DOHH2 (cell line): ENCODE data around the gene TBCD.

Experiments used
- CTCF ChIP-seq: fragments of 200-600 bp; sonication (generic); IDR thresholded peaks from one replicate; pipeline ENCODE4 v1.5.1; 2014; ENCODE audit warnings: antibody characterized with exemption, mild to moderate bottlenecking, low read depth, low read length; ENCODE audit not compliant: poor library complexity, severe bottlenecking
- EZH2phosphoT487 ChIP-seq: fragments of 200-600 bp; sonication (generic); IDR thresholded peaks from 2 replicates; pipeline ENCODE4 v1.6.1; 2017; ENCODE audit warnings: borderline replicate concordance, mild to moderate bottlenecking, antibody characterized with exemption, low read length, moderate library complexity, mixed read lengths

- TF ChIP-seq CTCF: no peak
- TF ChIP-seq EZH2phosphoT487: no peak
Observed at GRCh38 chr17:82821554-82821953, 69.7 kb downstream of the TBCD start.
